Astrocyte (in vitro differentiated cells and primary cell): Measurements from ENCODE around the gene MRFAP1.

Source experiments
- CTCF ChIP-seq: IDR thresholded peaks from 2 replicates; pipeline ENCODE4 v1.5.1; 2011; ENCODE audit warnings: low read depth, mild to moderate bottlenecking, inconsistent platforms, low read length, moderate library complexity; ENCODE audit not compliant: insufficient read depth
- EZH2 ChIP-seq: IDR thresholded peaks from 2 replicates; pipeline ENCODE4 v1.6.1; 2012; ENCODE audit warnings: mild to moderate bottlenecking, low read length, inconsistent platforms; ENCODE audit not compliant: insufficient read depth

GRCh38 chr4:6639137-6639680 lies 1.3 kb upstream of the MRFAP1 start:
- TF ChIP-seq CTCF, result no peak
- no peak for TF ChIP-seq EZH2
